SU-DHL-6 (cell line): ENCODE results near the gene KCNH4.

Experiments
- H2AFZ ChIP-seq: fragments of 200-600 bp; sonication (generic); 2 replicates; pipeline ENCODE4 v1.6.1; 2014; ENCODE audit warnings: low read depth, mild to moderate bottlenecking, moderate library complexity, mixed read lengths, antibody characterized with exemption, low read length; ENCODE audit not compliant: severe bottlenecking
- H3F3A ChIP-seq: fragments of 200-600 bp; shearing (Covaris generic); 2 replicates; pipeline ENCODE4 v1.6.0; 2016; ENCODE audit warnings: antibody characterized with exemption, mild to moderate bottlenecking; ENCODE audit not compliant: insufficient read depth
- H3K27ac ChIP-seq: fragments of 200-600 bp; sonication (generic); 2 replicates; pipeline ENCODE4 v1.5.1; 2016; ENCODE audit warnings: low read depth, mild to moderate bottlenecking, low read length, moderate library complexity, mixed read lengths
- H3K27me3 ChIP-seq: fragments of 200-600 bp; sonication (generic), shearing (Covaris generic); 2 replicates; pipeline ENCODE4 v1.6.0; 2014; ENCODE audit warnings: mild to moderate bottlenecking, low read length
- H3K36me3 ChIP-seq: fragments of 200-600 bp; sonication (generic); 2 replicates; pipeline ENCODE4 v1.6.1; 2014; ENCODE audit warnings: mild to moderate bottlenecking, low read length, mixed read lengths
- H3K4me2 ChIP-seq: fragments of 300-600, 200-600 bp; shearing (Covaris generic), sonication (generic); 2 replicates; pipeline ENCODE4 v1.6.0; 2014; ENCODE audit warnings: low read length, low read depth, mild to moderate bottlenecking; ENCODE audit not compliant: poor library complexity, severe bottlenecking
- H3K4me3 ChIP-seq: fragments of 200-600 bp; sonication (generic); 2 replicates; pipeline ENCODE4 v1.5.1; 2014; ENCODE audit warnings: antibody characterized with exemption, low read length, mild to moderate bottlenecking, mixed read lengths; ENCODE audit not compliant: insufficient read depth, poor library complexity, severe bottlenecking
- H3K79me2 ChIP-seq: fragments of 200-600 bp; sonication (generic); 2 replicates; pipeline ENCODE4 v1.6.1; 2014; ENCODE audit warnings: mild to moderate bottlenecking, low read length, moderate library complexity; ENCODE audit not compliant: insufficient read depth
- H3K9ac ChIP-seq: fragments of 200-600 bp; sonication (generic); 2 replicates; pipeline ENCODE4 v1.7.0; 2014; ENCODE audit warnings: mild to moderate bottlenecking, low read length
- H3K9me2 ChIP-seq: fragments of 200-600 bp; sonication (generic); replicated peaks from 2 replicates; pipeline ENCODE4 v1.6.1; 2014; ENCODE audit warnings: low read length; ENCODE audit not compliant: insufficient read depth
- H3K9me3 ChIP-seq: fragments of 200-600 bp; sonication (generic); 2 replicates; pipeline ENCODE4 v1.6.1; 2014; ENCODE audit warnings: low read length, mixed read lengths; ENCODE audit not compliant: insufficient read depth
- H4K20me1 ChIP-seq: fragments of 200-600 bp; sonication (generic); 2 replicates; pipeline ENCODE4 v1.6.1; 2014; ENCODE audit warnings: low read depth, mild to moderate bottlenecking, antibody characterized with exemption, low read length, moderate library complexity, mixed read lengths
- CTCF ChIP-seq: fragments of 200-600 bp; sonication (generic); IDR thresholded peaks from one replicate; pipeline ENCODE4 v1.5.1; 2017; ENCODE audit warnings: antibody characterized with exemption, mild to moderate bottlenecking, low read length, moderate library complexity; ENCODE audit not compliant: insufficient read depth, poor library complexity, severe bottlenecking
- EZH2phosphoT487 ChIP-seq: fragments of 200-600 bp; sonication (generic), shearing (Covaris generic); conservative IDR thresholded peaks from 2 replicates; pipeline ENCODE4 v1.6.1; 2018; ENCODE audit warnings: mild to moderate bottlenecking, antibody characterized with exemption, low read length, moderate library complexity, mixed read lengths

Gene KCNH4

GRCh38 chr17:42179335-42179734, 1.6 kb downstream of the KCNH4 start:
- Histone ChIP-seq H3K36me3 (no peaks in the 10 kb centered on the region), H3K4me2 (no peak overlapping the region), H3K27ac (peak overlapping the region; percentile 50), H3K9me2 (no peaks in the 10 kb centered on the region), H3K9ac (no peak overlapping the region), H3K27me3 (no peaks in the 10 kb centered on the region), H4K20me1 (no peaks in the 10 kb centered on the region), H3K79me2 (no peaks in the 10 kb centered on the region), H3K4me3 (no peak overlapping the region), H2AFZ (no peak overlapping the region), H3F3A (peaks cover 12% of the 10 kb centered on the region), H3K9me3 (no peaks in the 10 kb centered on the region)
- TF ChIP-seq EZH2phosphoT487 (no peak), CTCF (no peak)

GRCh38 chr17:42178817-42179216, 2.1 kb downstream of the KCNH4 start:
- H3K4me2 ChIP-seq: peak overlapping the region; percentile 23
- no peaks in the 10 kb centered on the region for H3K9me2 ChIP-seq
- H3K9ac ChIP-seq: no peak overlapping the region

GRCh38 chr17:42177684-42178083, 3.3 kb downstream of the KCNH4 start:
- H4K20me1 ChIP-seq: no peaks in the 10 kb centered on the region
- TF ChIP-seq CTCF (no peak), EZH2phosphoT487 (no peak)
- no peaks in the 10 kb centered on the region for H3K9me3 ChIP-seq
- H3K27me3 ChIP-seq: no peaks in the 10 kb centered on the region
- H3K79me2 ChIP-seq: no peaks in the 10 kb centered on the region
- no peak overlapping the region for H2AFZ ChIP-seq
- no peak overlapping the region for H3K27ac ChIP-seq
- H3K4me2 ChIP-seq: no peak overlapping the region
- no peaks in the 10 kb centered on the region for H3K36me3 ChIP-seq
- H3K9ac ChIP-seq: no peak overlapping the region
- H3F3A ChIP-seq: peaks cover 10% of the 10 kb centered on the region
- H3K9me2 ChIP-seq: no peaks in the 10 kb centered on the region
- H3K4me3 ChIP-seq: no peak overlapping the region

More at GRCh38 chr17:42178817-42179216, 2.1 kb downstream of the KCNH4 start:
- Histone ChIP-seq H3F3A (peaks cover 12% of the 10 kb centered on the region), H3K27ac (peak overlapping the region; percentile 50), H3K79me2 (no peaks in the 10 kb centered on the region), H3K27me3 (no peaks in the 10 kb centered on the region), H4K20me1 (no peaks in the 10 kb centered on the region), H3K9me3 (no peaks in the 10 kb centered on the region), H2AFZ (no peak overlapping the region), H3K4me3 (no peak overlapping the region), H3K36me3 (no peaks in the 10 kb centered on the region)
- TF ChIP-seq EZH2phosphoT487 (no peak), CTCF (no peak)
